SK-N-SH (cell line): ENCODE measurements around the gene SFTPB. TPM values are rescaled to one million over a fixed set of nuclear protein-coding genes. Genes with fewer than 3 reads are reported as not detected.

Experiments
- CTCF ChIA-PET: fragments of 300-600, 350-600 bp; formaldehyde crosslinking; extraction: SDS; loops from one replicate; lab custom pipeline; 2021; lab: Yijun Ruan, JAX
- POLR2A ChIA-PET: fragments of 350-600 bp; sonication (Branson Sonifier 250); formaldehyde crosslinking; extraction: SDS; loops from one replicate; lab custom pipeline; 2020; ENCODE audit warnings: antibody characterized with exemption, inconsistent platforms; lab: Yijun Ruan, JAX
- DNase-seq: peaks from one replicate; pipeline ENCODE4 v3.0.0; 2012
- H2AFZ ChIP-seq: fragments of 200-600 bp; sonication (generic); 2 replicates; pipeline ENCODE4 v1.8.1; 2016; ENCODE audit warnings: antibody characterized with exemption, mild to moderate bottlenecking, low read depth
- H3F3A ChIP-seq: fragments of 200-600 bp; sonication (generic); replicated peaks from 2 replicates; pipeline ENCODE3; 2016; ENCODE audit warnings: antibody characterized with exemption, mild to moderate bottlenecking; ENCODE audit not compliant: insufficient read depth
- H3K27ac ChIP-seq, 2 experiments: fragments of 200-500 bp in 1 of 2; fragments of 200-600 bp in 1 of 2; sonication (Bioruptor generic) in 1 of 2; sonication (generic), shearing (Covaris generic) in 1 of 2; 2 replicates each; pipeline versions ENCODE4 v1.5.1 to v1.6.1; 2014 to 2016; ENCODE audit warnings: low read depth in 2 of 2, inconsistent platforms in 1 of 2, low read length in 1 of 2, mild to moderate bottlenecking in 1 of 2, mixed read lengths in 1 of 2
- H3K27me3 ChIP-seq: fragments of 200-600 bp; sonication (generic), shearing (Covaris generic); 2 replicates; pipeline ENCODE4 v1.6.1; 2016; ENCODE audit warnings: mixed run types; ENCODE audit not compliant: insufficient read depth
- H3K36me3 ChIP-seq, 2 experiments: fragments of 200-500 bp in 1 of 2; fragments of 200-600 bp in 1 of 2; sonication (Bioruptor generic) in 1 of 2; sonication (generic) in 1 of 2; replicated peaks in 1 of 2; 2 replicates each; pipeline versions ENCODE3 to v1.5.1; 2014 to 2016; ENCODE audit warnings: low read length in 1 of 2, mild to moderate bottlenecking in 1 of 2; ENCODE audit not compliant: insufficient read depth in 2 of 2, control insufficient read depth in 1 of 2
- H3K4me1 ChIP-seq, 2 experiments: fragments of 200-500 bp in 1 of 2; fragments of 200-600 bp in 1 of 2; sonication (Bioruptor generic) in 1 of 2; sonication (generic), shearing (Covaris generic) in 1 of 2; 2 replicates each; pipeline versions ENCODE4 v1.5.1 to v1.6.1; 2014 to 2016; ENCODE audit warnings: low read depth in 1 of 2, low read length in 1 of 2, mixed run types in 1 of 2; ENCODE audit not compliant: insufficient read depth in 2 of 2, control insufficient read depth in 1 of 2
- H3K4me2 ChIP-seq: fragments of 200-600 bp; sonication (generic), shearing (Covaris generic); 2 replicates; pipeline ENCODE4 v1.6.1; 2017; ENCODE audit warnings: mixed run types
- H3K4me3 ChIP-seq, 2 experiments: fragments of 200-500 bp in 1 of 2; fragments of 200-600 bp in 1 of 2; sonication (Bioruptor generic) in 1 of 2; sonication (generic), shearing (Covaris generic) in 1 of 2; 2 replicates each; pipeline versions ENCODE4 v1.5.1 to v1.8.1; 2014 to 2016; ENCODE audit warnings: low read depth in 2 of 2, inconsistent platforms in 1 of 2, low read length in 1 of 2, mild to moderate bottlenecking in 1 of 2, mixed read lengths in 1 of 2, moderate library complexity in 1 of 2
- H3K79me2 ChIP-seq: fragments of 200-600 bp; sonication (generic); 2 replicates; pipeline ENCODE4 v1.8.1; 2017; ENCODE audit warnings: mild to moderate bottlenecking; ENCODE audit not compliant: insufficient read depth
- H3K9ac ChIP-seq: fragments of 200-600 bp; sonication (generic); 2 replicates; pipeline ENCODE4 v1.6.1; 2017; ENCODE audit warnings: mixed run types
- H3K9me2 ChIP-seq: fragments of 200-600 bp; sonication (generic); 2 replicates; pipeline ENCODE4 v1.6.1; 2017; ENCODE audit warnings: mixed run types
- H3K9me3 ChIP-seq: fragments of 200-600 bp; sonication (generic); 2 replicates; pipeline ENCODE4 v1.6.1; 2017; ENCODE audit warnings: mixed run types, mild to moderate bottlenecking, moderate library complexity
- H4K20me1 ChIP-seq: fragments of 200-600 bp; sonication (generic); 2 replicates; pipeline ENCODE4 v1.6.1; 2017; ENCODE audit warnings: mild to moderate bottlenecking, mixed run types; ENCODE audit not compliant: insufficient read depth
- CHD2 ChIP-seq: fragments of 150-350 bp; IDR thresholded peaks from 2 replicates; pipeline ENCODE4 v1.6.1; 2018; ENCODE audit warnings: low read length; ENCODE audit not compliant: partially characterized antibody
- CTCF ChIP-seq: fragments of 200-600 bp; sonication (generic); IDR thresholded peaks from 2 replicates; pipeline ENCODE4 v1.6.1; 2017; ENCODE audit warnings: antibody characterized with exemption, mild to moderate bottlenecking, moderate library complexity
- ELF1 ChIP-seq: IDR thresholded peaks from 2 replicates; pipeline ENCODE4 v1.4.0; 2012
- EP300 ChIP-seq, 2 experiments: IDR thresholded peaks; 2 replicates each; pipeline versions ENCODE4 v1.4.0 to v1.6.1; 2012; ENCODE audit warnings: borderline replicate concordance in 1 of 2, low read depth in 1 of 2, low read length in 1 of 2
- FOXJ3 ChIP-seq: sonication (generic); formaldehyde crosslinking; IDR thresholded peaks from 2 replicates; pipeline ENCODE4 v1.5.1; 2020; ENCODE audit warnings: mild to moderate bottlenecking, missing genetic modification reagents
- GABPA ChIP-seq: IDR thresholded peaks from 2 replicates; pipeline ENCODE4 v1.4.0; 2012; ENCODE audit warnings: low read depth, mild to moderate bottlenecking
- GATA2 ChIP-seq: sonication (generic); formaldehyde crosslinking; IDR thresholded peaks from 2 replicates; pipeline ENCODE4 v1.5.0; 2020; ENCODE audit warnings: mild to moderate bottlenecking, missing genetic modification reagents
- JUND ChIP-seq: IDR thresholded peaks from 2 replicates; pipeline ENCODE4 v1.4.0; 2012
- NFIC ChIP-seq: IDR thresholded peaks from 2 replicates; pipeline ENCODE4 v1.4.0; 2012; ENCODE audit warnings: borderline replicate concordance
- NRF1 ChIP-seq: IDR thresholded peaks from 2 replicates; pipeline ENCODE4 v1.6.1; 2012; ENCODE audit warnings: low read depth, mild to moderate bottlenecking, low read length
- REST ChIP-seq: IDR thresholded peaks from 2 replicates; pipeline ENCODE4 v1.6.1; 2012; ENCODE audit warnings: mild to moderate bottlenecking, low read depth, low read length, moderate library complexity
- RFX5 ChIP-seq: IDR thresholded peaks from 2 replicates; pipeline ENCODE4 v1.6.1; 2012; ENCODE audit warnings: mild to moderate bottlenecking, improper control_type of control experiment, low read length
- SMC3 ChIP-seq: IDR thresholded peaks from 2 replicates; pipeline ENCODE4 v1.6.1; 2012; ENCODE audit warnings: low read depth, low read length, improper control_type of control experiment
- YY1 ChIP-seq: IDR thresholded peaks from 2 replicates; pipeline ENCODE4 v1.4.0; 2012; ENCODE audit warnings: low read depth, mild to moderate bottlenecking
- WGBS: methylation state at CpG from one replicate; pipeline ENCODE4 v1.1.6; 2017; ENCODE audit warnings: low lambda C conversion rate; 5-methylcytosine and 5-hydroxymethylcytosine counted together
- polyA plus RNA-seq, 3 experiments: library from polyadenylated mRNA; depleted of rRNA; stranded (reverse); fragments of >200 nt; gene quantifications; 2 replicates each; pipeline ENCODE4 v1.2.3, GENCODE V29; 2012
- TF ChIP-seq, protein P1 (sequence below): IDR thresholded peaks from 2 replicates; pipeline ENCODE4 v1.4.0; 2012; ENCODE audit warnings: low read depth, borderline replicate concordance
- TF ChIP-seq, protein P2 (sequence below): IDR thresholded peaks from 2 replicates; pipeline ENCODE4 v1.4.0; 2012; ENCODE audit warnings: low read depth, borderline replicate concordance
- TF ChIP-seq, protein P3 (sequence below): IDR thresholded peaks from 2 replicates; pipeline ENCODE4; 2012

Gene SFTPB
- polyA plus RNA-seq, 1 of the 3 experiments (the other 2 are of a cell fraction) = not detected

DNA sequence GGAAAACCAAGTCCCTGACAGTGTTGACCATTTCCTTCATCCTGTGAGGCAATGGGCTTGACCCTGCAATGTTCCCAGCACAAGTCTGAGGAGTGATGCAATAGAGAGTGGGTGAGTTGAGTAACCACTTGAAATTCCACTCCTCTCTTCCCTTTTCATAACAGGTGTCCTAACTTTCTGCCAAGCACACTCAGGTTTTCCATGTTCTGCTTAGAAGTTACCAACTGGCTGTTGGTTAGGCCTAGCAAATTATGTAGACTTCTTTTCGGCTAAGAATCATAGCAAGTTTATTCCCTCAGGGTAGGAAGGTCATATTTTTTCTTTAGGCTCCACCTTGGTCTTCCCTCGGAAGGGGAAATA lies 37.7 kb upstream of the SFTPB start:
- CTCF ChIA-PET = interaction anchor here (0.7 to 8.1 kb wide), 9 partner anchors 11 to 184 kb away, joined by 4 to 101 read pairs (median 31); partner anchors contain the start of gene GNLY
- Histone ChIP-seq H3K4me1 (peaks cover 0 to 11% of the 10 kb centered on the region in 2 experiments; a peak in 2 of 4 replicates), H3K9me2 (no peaks in the 10 kb centered on the region), H3K27me3 (no peaks in the 10 kb centered on the region), H4K20me1 (no peaks in the 10 kb centered on the region), H2AFZ (no peak overlapping the region), H3F3A (peaks cover 15% of the 10 kb centered on the region), H3K4me3 (no peak overlapping the region), H3K9ac (no peak overlapping the region), H3K36me3 (no peaks in the 10 kb centered on the region), H3K79me2 (no peaks in the 10 kb centered on the region), H3K4me2 (no peak overlapping the region), H3K27ac (no peak overlapping the region), H3K9me3 (no peaks in the 10 kb centered on the region)
- WGBS = 95% methylated on average over 2 of the region's 2 CpGs
- no peak for DNase-seq
- POLR2A ChIA-PET = no interaction called here
- TF ChIP-seq GABPA = no peak
- TF ChIP-seq YY1 = no peak
- TF ChIP-seq SMC3 = no peak
- TF ChIP-seq, protein P1, sequence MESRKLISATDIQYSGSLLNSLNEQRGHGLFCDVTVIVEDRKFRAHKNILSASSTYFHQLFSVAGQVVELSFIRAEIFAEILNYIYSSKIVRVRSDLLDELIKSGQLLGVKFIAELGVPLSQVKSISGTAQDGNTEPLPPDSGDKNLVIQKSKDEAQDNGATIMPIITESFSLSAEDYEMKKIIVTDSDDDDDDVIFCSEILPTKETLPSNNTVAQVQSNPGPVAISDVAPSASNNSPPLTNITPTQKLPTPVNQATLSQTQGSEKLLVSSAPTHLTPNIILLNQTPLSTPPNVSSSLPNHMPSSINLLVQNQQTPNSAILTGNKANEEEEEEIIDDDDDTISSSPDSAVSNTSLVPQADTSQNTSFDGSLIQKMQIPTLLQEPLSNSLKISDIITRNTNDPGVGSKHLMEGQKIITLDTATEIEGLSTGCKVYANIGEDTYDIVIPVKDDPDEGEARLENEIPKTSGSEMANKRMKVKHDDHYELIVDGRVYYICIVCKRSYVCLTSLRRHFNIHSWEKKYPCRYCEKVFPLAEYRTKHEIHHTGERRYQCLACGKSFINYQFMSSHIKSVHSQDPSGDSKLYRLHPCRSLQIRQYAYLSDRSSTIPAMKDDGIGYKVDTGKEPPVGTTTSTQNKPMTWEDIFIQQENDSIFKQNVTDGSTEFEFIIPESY = no peak
- no peak for TF ChIP-seq EP300 (IDR thresholded peaks at IDR 0.05; ENCODE audit: borderline replicate concordance in 1 of 2, low read depth in 1 of 2, low read length in 1 of 2)
- no peak for TF ChIP-seq JUND
- no peak for TF ChIP-seq ELF1
- TF ChIP-seq FOXJ3 (CRISPR knock-in tag) = no peak

DNA sequence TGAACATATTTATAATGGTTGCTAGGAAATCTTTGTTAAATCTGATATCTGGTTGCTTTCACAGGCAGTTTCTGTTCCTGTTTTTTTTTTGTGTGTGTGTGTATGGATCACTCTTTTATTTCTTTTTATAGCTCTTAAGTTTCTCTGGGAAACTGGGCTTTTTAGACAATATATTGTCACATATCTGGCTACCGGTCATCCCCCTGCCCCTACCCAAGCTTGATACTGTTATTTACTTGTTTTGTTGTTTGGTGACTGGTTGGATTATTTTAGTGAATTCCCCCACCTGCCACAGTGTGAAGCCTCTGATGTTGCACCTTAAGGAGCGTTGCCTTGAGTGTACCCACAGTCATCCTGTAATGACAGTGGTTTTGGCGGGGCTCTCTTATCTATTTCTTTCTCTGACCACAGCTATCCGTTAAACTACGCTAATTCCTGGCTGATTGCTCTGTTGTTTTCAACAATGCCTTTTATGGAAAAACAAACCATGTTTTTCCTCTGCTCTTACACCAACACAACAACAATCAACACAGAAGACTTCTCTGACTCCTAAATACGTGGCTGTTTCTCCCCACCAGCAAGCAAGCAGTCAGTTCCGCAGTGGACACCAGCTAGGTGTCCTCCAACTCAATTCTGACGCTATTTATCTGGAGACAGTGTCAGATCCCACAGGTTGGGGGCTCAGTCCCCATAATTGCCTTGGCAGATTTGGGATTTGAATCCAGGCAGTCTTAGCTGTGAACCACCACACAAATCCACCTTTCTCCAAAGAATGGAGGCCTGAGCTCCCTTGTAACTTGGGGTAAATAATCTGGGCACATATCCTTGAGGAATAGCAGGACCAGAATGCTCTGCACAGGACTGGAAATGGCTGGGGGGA lies 37.0 kb upstream of the SFTPB start:
- DNase-seq = no peak
- H3K27ac ChIP-seq = no peak overlapping the region
- no peak overlapping the region for H3K4me3 ChIP-seq
- 97% methylated on average over 8 of the region's 8 CpGs for WGBS
- ChIA-PET CTCF (interaction anchor here (1.2 to 8.1 kb wide), 7 partner anchors 10 to 334 kb away, joined by 3 to 101 read pairs (median 63); partner anchors contain the start of gene GNLY), POLR2A (no interaction called here)
- no peaks in the 10 kb centered on the region for H3K9me3 ChIP-seq
- H4K20me1 ChIP-seq = no peaks in the 10 kb centered on the region
- no peak overlapping the region for H2AFZ ChIP-seq
- H3F3A ChIP-seq = peaks cover 15% of the 10 kb centered on the region
- no peaks in the 10 kb centered on the region for H3K36me3 ChIP-seq
- no peak overlapping the region for H3K4me2 ChIP-seq
- H3K79me2 ChIP-seq = no peaks in the 10 kb centered on the region
- no peaks in the 10 kb centered on the region for H3K27me3 ChIP-seq
- H3K4me1 ChIP-seq = peaks cover 0 to 11% of the 10 kb centered on the region in 2 experiments; a peak in 2 of 4 replicates
- H3K9ac ChIP-seq = no peak overlapping the region
- H3K9me2 ChIP-seq = no peaks in the 10 kb centered on the region
- no peak for TF ChIP-seq JUND
- TF ChIP-seq REST = no peak
- no peak for TF ChIP-seq CHD2
- TF ChIP-seq GATA2 (CRISPR knock-in tag) = no peak
- no peak for TF ChIP-seq SMC3
- no peak for TF ChIP-seq CTCF
- TF ChIP-seq YY1 = no peak
- no peak for TF ChIP-seq EP300 (IDR thresholded peaks at IDR 0.05; ENCODE audit: borderline replicate concordance in 1 of 2, low read depth in 1 of 2, low read length in 1 of 2)
- no peak for TF ChIP-seq RFX5
- TF ChIP-seq, protein P2, sequence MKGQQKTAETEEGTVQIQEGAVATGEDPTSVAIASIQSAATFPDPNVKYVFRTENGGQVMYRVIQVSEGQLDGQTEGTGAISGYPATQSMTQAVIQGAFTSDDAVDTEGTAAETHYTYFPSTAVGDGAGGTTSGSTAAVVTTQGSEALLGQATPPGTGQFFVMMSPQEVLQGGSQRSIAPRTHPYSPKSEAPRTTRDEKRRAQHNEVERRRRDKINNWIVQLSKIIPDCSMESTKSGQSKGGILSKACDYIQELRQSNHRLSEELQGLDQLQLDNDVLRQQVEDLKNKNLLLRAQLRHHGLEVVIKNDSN = no peak
- TF ChIP-seq, protein P3, sequence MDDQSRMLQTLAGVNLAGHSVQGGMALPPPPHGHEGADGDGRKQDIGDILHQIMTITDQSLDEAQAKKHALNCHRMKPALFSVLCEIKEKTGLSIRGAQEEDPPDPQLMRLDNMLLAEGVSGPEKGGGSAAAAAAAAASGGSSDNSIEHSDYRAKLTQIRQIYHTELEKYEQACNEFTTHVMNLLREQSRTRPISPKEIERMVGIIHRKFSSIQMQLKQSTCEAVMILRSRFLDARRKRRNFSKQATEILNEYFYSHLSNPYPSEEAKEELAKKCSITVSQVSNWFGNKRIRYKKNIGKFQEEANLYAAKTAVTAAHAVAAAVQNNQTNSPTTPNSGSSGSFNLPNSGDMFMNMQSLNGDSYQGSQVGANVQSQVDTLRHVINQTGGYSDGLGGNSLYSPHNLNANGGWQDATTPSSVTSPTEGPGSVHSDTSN = no peak
- no peak for TF ChIP-seq NFIC
- TF ChIP-seq NRF1 = no peak
